Activated naive CD8-positive, alpha-beta T cell treated with anti-CD3 and anti-CD28 coated beads, Interleukin-2, amount 50 U/mL, for 16 hours (primary cell): Measurements from ENCODE around the gene EID3.
"Not testable (repeated sequence)": the region's sequence is repeated elsewhere in the genome, so short reads cannot be mapped to it uniquely, and the experiment has no call there.

Source experiments
- DNase-seq: peaks from one replicate; pipeline ENCODE4 v3.0.0-alpha.2; 2020; ENCODE audit warnings: low read depth, low spot score

Gene EID3

GRCh38 chr12:104288635-104289274 is 14.8 kb upstream of the EID3 start:
- peak; percentile 65 for DNase-seq

- no peak for DNase-seq
These were observed 13.2 kb upstream of the EID3 start for GRCh38 chr12:104290320-104290719.

GRCh38 chr12:104290855-104291254 is 12.7 kb upstream of the EID3 start:
- no peak for DNase-seq

GRCh38 chr12:104291867-104292524 is 11.5 kb upstream of the EID3 start:
- no peak for DNase-seq

GRCh38 chr12:104292872-104293794 is 10.4 kb upstream of the EID3 start:
- DNase-seq = no peak

- DNase-seq = not testable (repeated sequence)
These were observed 9.2 kb upstream of the EID3 start for GRCh38 chr12:104294158-104294859.

GRCh38 chr12:104294927-104295668 is 8.4 kb upstream of the EID3 start:
- DNase-seq = no peak

GRCh38 chr12:104295954-104296353 is 7.6 kb upstream of the EID3 start:
- no peak for DNase-seq

- DNase-seq = no peak
These were observed 6.8 kb upstream of the EID3 start for GRCh38 chr12:104296718-104297117.

- no peak for DNase-seq
These were observed 5.9 kb upstream of the EID3 start for GRCh38 chr12:104297477-104298113.

- DNase-seq = no peak
These were observed 3.6 kb upstream of the EID3 start for GRCh38 chr12:104299842-104300481.

- DNase-seq = no peak
These were observed 896 bp downstream of the EID3 start for GRCh38 chr12:104304261-104305009.

GRCh38 chr12:104305349-104305748 is 1.8 kb downstream of the EID3 start:
- no peak for DNase-seq

- DNase-seq = no peak
These were observed 2.8 kb downstream of the EID3 start for GRCh38 chr12:104306376-104306775.

- DNase-seq = no peak
These were observed 3.6 kb downstream of the EID3 start for GRCh38 chr12:104306943-104307654.

GRCh38 chr12:104307655-104308000 is 4.1 kb downstream of the EID3 start:
- DNase-seq = no peak

- DNase-seq = no peak
These were observed 6.0 kb downstream of the EID3 start for GRCh38 chr12:104309446-104309993.
